HL-60 (cell line): ENCODE measurements around the gene LAMA5.

Experiments used
- CTCF ChIP-seq: IDR thresholded peaks from one replicate; pipeline ENCODE4 v1.5.1; 2011; ENCODE audit warnings: low read length, control low read depth, inconsistent platforms; ENCODE audit not compliant: insufficient read depth
- SPI1 ChIP-seq: IDR thresholded peaks from 2 replicates; pipeline ENCODE4 v1.6.1; 2012; ENCODE audit warnings: low read depth, mild to moderate bottlenecking, borderline replicate concordance
- TF ChIP-seq, protein P1 (sequence below): IDR thresholded peaks from 2 replicates; pipeline ENCODE4 v1.6.1; 2012; ENCODE audit warnings: low read depth; ENCODE audit not compliant: insufficient replicate concordance

GRCh38 chr20:62400021-62400420, 32.9 kb upstream of the LAMA5 start:
- no peak for TF ChIP-seq CTCF
- TF ChIP-seq, protein P1, sequence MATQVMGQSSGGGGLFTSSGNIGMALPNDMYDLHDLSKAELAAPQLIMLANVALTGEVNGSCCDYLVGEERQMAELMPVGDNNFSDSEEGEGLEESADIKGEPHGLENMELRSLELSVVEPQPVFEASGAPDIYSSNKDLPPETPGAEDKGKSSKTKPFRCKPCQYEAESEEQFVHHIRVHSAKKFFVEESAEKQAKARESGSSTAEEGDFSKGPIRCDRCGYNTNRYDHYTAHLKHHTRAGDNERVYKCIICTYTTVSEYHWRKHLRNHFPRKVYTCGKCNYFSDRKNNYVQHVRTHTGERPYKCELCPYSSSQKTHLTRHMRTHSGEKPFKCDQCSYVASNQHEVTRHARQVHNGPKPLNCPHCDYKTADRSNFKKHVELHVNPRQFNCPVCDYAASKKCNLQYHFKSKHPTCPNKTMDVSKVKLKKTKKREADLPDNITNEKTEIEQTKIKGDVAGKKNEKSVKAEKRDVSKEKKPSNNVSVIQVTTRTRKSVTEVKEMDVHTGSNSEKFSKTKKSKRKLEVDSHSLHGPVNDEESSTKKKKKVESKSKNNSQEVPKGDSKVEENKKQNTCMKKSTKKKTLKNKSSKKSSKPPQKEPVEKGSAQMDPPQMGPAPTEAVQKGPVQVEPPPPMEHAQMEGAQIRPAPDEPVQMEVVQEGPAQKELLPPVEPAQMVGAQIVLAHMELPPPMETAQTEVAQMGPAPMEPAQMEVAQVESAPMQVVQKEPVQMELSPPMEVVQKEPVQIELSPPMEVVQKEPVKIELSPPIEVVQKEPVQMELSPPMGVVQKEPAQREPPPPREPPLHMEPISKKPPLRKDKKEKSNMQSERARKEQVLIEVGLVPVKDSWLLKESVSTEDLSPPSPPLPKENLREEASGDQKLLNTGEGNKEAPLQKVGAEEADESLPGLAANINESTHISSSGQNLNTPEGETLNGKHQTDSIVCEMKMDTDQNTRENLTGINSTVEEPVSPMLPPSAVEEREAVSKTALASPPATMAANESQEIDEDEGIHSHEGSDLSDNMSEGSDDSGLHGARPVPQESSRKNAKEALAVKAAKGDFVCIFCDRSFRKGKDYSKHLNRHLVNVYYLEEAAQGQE, result no peak
- TF ChIP-seq SPI1, result no peak
